Ramos (cell line): ENCODE measurements around the gene CALM3.

ENCODE experiments used
- in situ Hi-C: fragments of 300-500 bp; cut with MboI; formaldehyde crosslinking; loops from one replicate; pipeline ENCODE4 v1.14.3; 2022; ENCODE audit warnings: low sequenced_read_pairs; ENCODE audit not compliant: unreplicated experiment

The CALM3 gene

DNA sequence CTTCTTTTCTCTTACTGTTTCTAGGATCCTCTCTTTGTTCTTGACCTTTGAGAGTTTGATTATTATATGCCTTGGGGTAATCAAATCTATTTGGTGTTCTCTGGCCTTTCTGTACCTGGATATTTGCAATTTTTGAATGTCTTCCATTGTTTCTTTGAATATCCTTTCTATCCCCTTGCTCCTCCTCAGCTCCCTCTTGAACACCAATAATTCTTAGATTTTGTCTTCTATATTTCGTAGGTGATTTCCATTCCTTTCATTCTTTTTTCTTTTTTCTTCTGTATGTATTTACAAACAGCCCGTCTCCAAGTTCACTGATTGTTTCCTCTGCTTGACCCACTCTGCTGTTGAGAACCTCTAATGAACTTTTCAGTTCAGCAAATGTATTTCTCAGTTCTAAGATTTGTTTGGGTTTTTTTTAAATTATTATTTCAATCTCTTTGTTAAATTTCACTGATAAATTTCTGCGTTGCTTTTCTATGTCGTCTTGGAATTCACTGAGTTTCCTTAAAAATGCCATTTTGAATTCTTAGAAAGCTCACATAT lies 2.7 kb upstream of the CALM3 start:
- in situ Hi-C loops: no loop called here

DNA sequence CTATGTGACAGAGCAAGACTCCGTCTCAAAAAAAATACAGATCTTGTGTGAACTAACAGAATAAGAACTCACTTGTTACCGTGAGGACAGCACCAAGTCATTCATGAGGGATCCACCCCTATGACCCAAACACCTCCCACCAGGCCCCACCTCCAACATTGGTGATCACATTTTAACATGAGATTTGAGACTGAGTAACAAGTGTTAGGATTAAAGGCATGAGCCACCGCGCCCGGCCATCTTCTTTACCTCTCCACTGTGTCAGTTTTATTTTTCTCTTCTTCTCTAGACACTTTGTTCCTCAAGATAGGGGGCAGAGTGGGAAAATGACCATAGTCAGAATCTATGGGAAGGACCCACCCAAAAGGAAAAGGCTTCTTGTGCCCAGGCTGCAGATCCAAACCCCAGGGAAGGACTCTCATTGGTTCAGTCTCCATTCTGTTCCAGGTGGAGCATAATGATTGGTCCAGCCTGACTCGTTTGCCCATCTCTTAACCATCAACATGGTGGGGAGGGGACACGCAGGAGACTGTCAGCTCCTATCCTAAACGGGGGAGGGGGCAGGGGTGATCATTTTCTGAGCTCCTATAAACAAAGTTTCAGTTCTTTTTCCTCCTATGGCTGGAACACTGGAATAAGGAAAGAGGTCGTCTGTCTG lies 1.3 kb upstream of the CALM3 start:
- in situ Hi-C loops: no loop called here

DNA sequence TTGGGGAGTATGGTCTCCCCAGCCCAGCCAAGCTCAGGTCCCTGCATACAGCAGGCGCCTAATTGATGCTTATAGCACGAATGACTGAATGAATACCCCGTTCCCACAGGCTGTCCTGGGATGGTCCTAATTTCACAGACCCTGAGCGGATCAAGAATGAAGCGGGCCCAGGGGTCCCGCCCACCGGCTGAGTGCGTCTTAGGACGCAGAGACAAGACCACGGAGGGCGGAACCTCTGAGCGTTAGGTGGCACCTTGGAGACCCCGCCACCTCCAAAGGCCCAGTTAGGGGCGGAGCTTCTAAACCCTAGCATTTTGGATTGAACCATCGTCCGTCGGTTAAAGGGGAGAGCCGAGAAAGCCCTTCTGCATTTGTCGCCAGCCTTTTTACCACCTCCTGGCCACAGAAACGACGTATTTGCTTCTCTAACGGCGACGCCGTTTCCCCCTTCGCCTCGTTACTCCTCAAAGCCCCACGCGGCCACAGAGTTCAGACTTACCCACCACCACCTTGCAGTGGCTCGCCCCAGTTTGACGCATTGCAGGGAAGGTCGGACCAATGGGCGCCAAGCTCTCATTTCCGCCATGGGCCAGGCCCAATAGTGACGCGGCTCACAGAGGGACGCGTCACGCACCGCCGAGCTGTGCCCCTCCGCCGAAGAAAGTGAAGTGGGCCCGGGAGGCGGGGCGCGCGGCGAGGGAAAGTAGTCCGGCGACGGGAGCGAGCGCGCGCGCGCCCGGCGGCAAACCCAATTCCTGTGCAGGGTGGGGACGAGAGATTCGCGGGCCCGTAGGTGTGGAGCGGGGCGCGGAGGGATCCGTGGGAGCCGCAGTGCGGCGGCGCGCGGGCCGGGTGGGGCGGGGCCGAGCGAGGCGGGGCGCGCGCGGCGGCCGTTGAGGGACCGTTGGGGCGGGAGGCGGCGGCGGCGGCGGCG lies 479 bp upstream of the CALM3 start:
- in situ Hi-C loops: no loop called here

DNA sequence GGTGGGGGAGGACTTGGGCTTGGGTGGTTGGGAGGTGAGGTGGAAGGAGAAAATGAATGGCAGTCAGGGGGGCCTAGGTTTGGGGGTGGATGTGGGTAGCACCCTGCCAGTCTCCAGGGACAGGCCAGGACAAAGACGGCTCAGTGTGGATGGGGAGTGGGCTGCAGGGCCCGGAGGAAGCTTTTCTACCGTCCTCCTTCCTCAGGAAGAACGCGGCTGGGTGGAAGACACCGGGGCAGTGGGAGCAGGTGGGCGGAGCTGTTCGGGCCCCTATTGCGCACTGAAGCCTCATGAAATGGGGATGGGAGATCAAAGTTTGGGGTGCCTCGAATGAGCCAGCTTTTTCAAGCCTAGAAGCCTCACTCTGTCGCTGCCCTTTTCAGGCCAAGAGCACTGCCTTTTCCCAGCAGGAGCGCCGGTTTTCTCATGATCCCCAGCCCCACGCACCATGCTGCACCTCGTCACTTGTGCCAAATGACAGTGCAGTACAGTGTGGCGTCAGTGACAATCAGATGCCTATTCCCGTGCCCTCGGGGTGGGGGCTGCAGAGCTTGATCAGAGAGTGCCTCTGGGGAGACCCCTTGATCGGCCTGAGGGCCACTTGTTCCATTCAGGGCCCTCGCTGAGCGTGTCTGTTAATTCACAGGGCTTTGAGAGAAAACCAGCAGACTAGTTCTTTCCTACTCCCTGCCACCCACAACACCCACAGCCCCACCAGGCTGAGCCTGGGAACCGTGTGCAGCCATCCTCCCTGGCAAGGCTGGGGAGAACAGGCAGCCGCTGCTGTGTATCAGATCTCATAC lies 1.5 kb downstream of the CALM3 start:
- in situ Hi-C loops: no loop called here

DNA sequence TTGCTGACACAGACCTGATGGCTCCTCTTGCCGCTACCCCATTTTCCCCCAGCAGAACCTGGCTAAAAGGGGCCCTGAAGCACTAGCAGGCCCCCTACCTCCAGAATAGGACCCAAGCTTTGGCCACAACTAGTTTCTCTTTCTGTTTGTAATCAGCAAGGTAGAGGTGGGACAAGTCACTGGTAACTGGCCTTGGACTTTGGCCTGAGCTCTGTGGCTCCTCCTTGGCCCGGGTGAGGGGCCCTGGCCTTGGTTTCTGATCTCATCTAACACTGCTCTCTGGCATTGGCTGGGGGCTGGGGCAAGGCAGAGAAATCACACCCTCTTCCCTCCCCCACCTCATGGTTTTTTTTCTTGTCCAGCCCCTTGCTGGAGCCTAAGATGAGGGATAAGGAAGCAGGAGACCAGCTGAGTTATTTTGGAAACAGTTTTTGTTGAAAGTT lies 2.1 kb downstream of the CALM3 start:
- in situ Hi-C loops: no loop called here

DNA sequence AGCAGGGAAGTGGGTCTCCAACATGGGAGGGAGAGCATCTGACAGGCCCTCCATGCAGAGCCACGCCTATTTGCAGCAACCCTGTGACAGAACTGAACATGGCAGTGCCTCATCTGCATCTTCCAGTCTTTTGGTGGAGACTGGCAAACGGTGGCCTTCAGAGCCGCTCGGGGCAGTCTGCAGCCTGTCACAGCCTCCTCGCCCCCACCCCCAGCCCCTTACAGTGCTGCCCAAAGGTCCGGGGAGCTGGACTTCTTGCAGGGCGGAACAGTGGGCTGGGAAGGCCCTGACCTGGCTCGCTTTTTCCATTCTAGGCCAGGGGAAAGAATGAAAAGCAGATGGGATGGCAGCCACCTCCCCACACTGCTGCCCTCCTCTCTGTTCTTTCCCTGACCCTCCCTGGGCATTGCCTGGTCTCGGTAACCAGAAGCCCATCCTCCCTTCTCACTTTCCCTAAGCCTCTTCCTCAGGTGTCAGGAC lies 2.7 kb downstream of the CALM3 start:
- in situ Hi-C loops: no loop called here

DNA sequence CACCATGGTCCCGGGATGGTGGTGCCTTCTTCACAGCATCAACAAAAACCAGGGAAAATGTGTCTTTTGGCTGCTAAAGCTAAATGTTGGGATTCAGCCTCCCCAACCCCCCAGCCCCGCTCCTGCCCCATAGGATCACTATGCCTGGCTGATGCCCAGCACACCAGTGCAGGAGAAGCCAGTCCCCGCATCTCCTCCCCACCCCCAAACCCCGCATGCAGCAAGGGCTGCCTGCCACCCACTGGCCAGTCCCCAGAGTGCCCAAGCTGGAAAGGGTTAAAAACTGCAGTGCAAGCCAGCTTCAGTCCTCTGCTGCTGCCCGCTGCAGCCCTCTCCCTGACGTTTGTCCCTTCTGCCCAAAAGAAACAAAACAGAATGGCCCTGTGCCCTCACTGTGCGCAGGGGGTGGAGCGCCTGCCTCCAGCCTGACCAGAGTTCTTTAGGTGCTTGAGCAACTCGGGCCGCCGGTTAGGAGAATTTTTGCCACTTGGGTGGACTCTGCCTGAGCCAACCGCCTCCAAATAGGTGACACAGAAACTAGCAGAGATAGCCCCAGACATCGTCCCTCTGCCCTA lies 3.7 kb downstream of the CALM3 start:
- in situ Hi-C loops: no loop called here

DNA sequence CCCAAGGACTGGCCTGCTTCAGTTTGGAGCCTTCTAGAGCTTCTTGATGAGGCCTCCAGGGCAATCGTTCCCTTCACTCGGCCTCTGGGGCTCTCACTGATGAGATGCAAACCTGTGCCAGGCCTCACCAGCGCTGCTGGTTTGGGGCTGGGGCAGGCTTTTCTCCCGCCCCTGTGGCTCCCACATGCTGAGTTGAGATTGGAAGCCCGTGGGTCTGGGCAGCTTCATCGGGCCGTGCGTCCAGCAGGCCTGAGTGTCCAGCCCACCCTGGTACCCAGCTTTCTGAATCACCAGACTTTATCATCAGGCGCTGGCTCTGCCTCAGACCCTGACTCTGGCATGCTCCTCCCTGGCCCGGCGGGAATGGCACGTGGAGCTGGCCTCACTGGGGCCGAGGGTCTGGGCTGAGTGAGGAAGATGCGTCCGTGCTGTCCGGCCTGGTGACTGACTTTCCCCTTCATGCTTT lies 4.3 kb downstream of the CALM3 start:
- in situ Hi-C loops: no loop called here

DNA sequence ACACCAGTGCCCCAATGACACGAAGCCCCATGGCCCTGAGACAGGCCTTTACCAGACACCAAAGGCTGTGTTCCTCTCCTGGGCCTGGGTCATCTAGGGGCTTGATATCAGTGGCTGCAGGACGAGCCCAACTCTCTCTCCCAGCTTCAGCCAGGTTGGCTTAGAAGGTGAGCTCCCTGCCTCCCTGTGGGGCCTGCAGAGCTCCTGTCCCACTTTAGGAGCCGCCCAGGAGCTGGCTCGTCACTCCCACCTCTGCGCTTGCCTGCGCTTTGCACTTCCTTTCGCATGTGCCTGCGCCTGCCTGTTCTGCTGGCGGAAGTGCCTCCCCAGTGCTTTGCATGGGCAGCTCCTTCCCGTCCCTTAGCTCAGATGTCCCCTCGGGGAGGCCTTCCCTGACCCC lies 4.9 kb downstream of the CALM3 start:
- in situ Hi-C loops: no loop called here

DNA sequence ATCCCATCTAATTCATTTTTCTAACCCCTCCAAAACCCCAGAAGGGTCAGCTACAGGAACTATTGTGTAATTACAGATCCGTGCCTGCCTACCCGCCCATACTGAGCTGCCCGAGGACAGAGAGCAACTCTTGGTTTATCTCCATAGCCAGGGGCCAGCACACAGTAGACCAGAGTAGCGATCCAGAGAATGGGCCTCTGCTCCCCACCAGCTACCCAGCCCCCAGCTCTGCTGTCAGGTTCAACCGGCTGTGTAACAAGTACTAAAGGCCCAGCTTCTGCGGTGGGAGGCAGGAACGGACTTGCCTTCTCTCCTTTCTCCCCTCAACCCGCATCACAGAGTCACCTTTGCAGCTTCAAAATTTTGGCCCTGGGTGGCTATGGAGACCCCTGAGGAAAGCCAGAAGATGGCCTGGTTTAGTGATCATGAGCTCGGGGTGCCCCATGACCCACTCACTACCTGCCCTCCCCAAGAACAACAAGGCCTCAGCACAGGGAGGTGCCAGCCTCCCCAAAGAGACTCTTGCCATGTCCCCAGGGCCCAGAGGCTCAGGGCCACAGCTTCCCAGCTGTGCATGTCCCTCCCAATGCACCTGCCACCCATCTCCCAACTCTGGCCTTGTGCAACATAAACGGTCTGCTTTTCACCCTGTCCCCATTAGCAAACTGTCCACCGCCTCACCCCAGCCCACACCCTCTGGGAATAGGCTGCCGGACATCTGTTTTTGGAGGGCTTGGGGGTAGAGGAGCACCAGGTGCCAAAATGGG lies 5.7 kb downstream of the CALM3 start:
- in situ Hi-C loops: no loop called here

DNA sequence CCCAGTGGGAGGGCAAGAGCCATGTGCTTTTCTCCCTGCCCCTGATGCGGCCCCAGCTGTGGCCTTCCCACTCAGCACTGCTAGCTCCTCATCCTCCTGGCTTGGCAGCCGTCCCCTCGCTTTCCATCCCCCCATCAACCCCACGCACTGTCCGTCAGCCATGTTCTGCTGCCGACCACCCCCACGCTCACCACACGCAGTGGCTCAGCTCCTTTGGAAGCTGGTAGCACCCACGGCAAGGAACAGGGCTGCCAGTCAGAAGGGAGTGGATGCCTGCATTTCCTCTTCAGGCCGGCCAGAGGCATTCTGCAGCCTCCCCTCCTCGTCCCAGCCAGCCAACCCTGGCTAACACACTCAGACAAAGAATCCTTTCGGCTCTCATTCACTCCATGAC lies 6.3 kb downstream of the CALM3 start:
- in situ Hi-C loops: no loop called here

DNA sequence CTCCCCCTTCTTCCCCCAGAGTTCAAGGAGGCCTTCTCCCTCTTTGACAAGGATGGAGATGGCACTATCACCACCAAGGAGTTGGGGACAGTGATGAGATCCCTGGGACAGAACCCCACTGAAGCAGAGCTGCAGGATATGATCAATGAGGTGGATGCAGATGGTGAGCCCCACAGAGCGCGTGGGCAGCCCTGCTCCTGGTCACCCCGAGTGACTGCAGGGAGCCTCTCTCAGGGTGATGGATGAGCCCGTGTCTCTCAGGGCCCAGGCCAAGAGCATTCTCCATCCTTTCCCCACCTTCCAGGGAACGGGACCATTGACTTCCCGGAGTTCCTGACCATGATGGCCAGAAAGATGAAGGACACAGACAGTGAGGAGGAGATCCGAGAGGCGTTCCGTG lies 7.0 kb downstream of the CALM3 start:
- in situ Hi-C loops: no loop called here

DNA sequence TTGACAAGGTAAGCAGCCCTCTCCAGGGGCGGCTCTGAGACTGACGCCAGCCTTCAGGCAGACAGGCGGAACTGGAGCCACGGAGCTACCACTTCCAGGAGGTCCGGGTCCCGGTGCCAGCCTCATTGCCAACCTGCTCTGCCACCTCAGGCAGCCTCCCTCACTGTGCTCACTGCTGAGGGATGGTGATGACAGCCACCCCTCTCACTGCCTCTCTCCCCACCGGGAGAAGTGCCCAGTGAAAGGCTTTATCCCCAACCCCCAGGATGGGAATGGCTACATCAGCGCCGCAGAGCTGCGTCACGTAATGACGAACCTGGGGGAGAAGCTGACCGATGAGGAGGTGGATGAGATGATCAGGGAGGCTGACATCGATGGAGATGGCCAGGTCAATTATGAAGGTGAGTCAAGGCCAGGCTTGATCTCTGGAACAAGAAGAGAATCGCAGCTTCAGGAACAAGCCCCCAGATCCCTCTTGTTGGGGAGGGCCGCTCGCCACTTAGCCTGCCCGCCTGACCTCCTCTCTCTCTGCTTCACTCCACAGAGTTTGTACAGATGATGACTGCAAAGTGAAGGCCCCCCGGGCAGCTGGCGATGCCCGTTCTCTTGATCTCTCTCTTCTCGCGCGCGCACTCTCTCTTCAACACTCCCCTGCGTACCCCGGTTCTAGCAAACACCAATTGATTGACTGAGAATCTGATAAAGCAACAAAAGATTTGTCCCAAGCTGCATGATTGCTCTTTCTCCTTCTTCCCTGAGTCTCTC lies 7.6 kb downstream of the CALM3 start:
- in situ Hi-C loops: no loop called here

DNA sequence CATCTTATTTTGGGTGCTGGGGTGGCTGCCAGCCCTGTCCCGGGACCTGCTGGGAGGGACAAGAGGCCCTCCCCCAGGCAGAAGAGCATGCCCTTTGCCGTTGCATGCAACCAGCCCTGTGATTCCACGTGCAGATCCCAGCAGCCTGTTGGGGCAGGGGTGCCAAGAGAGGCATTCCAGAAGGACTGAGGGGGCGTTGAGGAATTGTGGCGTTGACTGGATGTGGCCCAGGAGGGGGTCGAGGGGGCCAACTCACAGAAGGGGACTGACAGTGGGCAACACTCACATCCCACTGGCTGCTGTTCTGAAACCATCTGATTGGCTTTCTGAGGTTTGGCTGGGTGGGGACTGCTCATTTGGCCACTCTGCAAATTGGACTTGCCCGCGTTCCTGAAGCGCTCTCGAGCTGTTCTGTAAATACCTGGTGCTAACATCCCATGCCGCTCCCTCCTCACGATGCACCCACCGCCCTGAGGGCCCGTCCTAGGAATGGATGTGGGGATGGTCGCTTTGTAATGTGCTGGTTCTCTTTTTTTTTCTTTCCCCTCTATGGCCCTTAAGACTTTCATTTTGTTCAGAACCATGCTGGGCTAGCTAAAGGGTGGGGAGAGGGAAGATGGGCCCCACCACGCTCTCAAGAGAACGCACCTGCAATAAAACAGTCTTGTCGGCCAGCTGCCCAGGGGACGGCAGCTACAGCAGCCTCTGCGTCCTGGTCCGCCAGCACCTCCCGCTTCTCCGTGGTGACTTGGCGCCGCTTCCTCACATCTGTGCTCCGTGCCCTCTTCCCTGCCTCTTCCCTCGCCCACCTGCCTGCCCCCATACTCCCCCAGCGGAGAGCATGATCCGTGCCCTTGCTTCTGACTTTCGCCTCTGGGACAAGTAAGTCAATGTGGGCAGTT lies 8.6 kb downstream of the CALM3 start:
- in situ Hi-C loops: loop anchor here (5.0 kb wide), 1 partner anchor 53 kb away; the partner anchor contains the start of gene DACT3

DNA sequence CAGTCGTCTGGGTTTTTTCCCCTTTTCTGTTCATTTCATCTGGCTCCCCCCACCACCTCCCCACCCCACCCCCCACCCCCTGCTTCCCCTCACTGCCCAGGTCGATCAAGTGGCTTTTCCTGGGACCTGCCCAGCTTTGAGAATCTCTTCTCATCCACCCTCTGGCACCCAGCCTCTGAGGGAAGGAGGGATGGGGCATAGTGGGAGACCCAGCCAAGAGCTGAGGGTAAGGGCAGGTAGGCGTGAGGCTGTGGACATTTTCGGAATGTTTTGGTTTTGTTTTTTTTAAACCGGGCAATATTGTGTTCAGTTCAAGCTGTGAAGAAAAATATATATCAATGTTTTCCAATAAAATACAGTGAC lies 9.3 kb downstream of the CALM3 start:
- in situ Hi-C loops: loop anchor here (5.0 kb wide), 1 partner anchor 52 kb away; the partner anchor contains the start of gene DACT3

DNA sequence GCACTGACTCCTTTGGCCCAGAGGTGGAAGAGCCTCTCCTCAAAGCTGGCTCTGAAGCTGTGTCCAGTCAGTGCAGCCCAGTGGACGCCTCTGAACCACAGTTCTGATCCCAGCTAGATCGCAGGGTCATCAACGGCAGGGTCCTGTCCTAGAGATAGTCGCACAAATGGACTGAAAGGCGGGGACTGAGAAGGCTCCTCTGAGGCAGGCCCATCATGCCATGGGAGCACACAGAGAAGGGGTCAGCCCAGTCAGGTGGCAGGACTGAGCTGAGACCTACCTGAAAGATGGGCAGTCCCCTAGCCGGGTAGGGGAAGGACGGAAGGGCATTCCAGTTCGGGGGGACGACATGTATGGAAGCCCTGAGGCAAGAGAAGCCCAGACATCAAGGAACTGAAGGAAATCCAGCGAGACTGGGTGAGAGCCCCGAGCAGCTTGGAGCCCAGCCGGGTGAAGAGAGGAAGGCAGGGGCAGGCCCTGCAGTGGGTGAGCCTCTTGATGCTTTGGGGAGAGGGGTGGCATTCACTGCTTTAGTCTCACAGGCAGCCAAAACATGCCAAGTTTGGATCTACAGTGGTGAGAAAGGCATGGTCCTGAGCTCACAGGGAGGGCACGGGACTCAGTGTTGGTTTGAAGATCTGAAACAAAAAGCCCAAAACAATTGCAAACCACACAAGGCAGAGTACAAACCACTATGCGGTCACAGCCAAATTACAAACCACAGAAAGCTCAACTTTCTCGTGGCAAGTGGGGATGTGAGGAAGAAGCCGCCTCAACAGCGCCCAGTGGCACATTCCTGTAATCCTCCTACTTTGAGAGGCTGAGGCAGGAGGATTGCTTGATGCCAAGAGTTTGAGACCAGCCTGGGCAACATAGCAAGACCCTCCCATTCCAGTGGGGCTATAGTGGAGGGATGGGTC lies 10.0 kb downstream of the CALM3 start:
- in situ Hi-C loops: loop anchor here (5.0 kb wide), 1 partner anchor 51 kb away; the partner anchor contains the start of gene DACT3
